ENCODE data around the gene EDN2.

GRCh38 chr1:41452704-41453290 is 31.7 kb downstream of the EDN2 start:
- TF ChIP-seq CTCF (IDR thresholded peaks at IDR 0.05; ENCODE audit: low read length) (no peak), EZH2 (optimal IDR thresholded peaks at IDR 0.05; ENCODE audit: low read depth, low read length) (no peak)
